Prostate gland (tissue), 2 donors: ENCODE measurements around the gene AAR2. TPM values are rescaled to one million over a fixed set of nuclear protein-coding genes. Genes with fewer than 3 reads are reported as not detected.
A peak's percentile ranks its signal among the peaks of the same experiment; 100 is the strongest.

Experiments
- DNase-seq: peaks from one replicate; pipeline ENCODE4 v3.0.0-alpha.2; 2019; ENCODE audit warnings: low spot score
- H3K27ac ChIP-seq, 2 donors: fragments of 200-600 bp; sonication (generic); 2 replicates each; pipeline ENCODE4 v1.5.1; 2017 to 2019
- H3K27me3 ChIP-seq: fragments of 200-600 bp; sonication (generic); replicated peaks from 2 replicates; pipeline ENCODE4 v1.5.1; 2019; ENCODE audit not compliant: insufficient read depth
- H3K36me3 ChIP-seq, 2 donors: fragments of 200-600 bp; sonication (generic); 1 replicate in 1 of 2; 2 replicates in 1 of 2; pipeline versions ENCODE4 v1.5.1 to v1.8.1; 2017 to 2019
- H3K4me1 ChIP-seq: fragments of 200-600 bp; sonication (generic); replicated peaks from 2 replicates; pipeline ENCODE4 v1.5.1; 2019
- H3K4me3 ChIP-seq, 2 donors: fragments of 200-600 bp; sonication (generic); 2 replicates each; pipeline ENCODE4 v1.5.1; 2017 to 2019
- H3K9me3 ChIP-seq: fragments of 200-600 bp; sonication (generic); 2 replicates; pipeline ENCODE4 v1.5.1; 2017
- POLR2A ChIP-seq: fragments of 450-650 bp; IDR thresholded peaks from one replicate; pipeline ENCODE4 v1.6.1; 2016; ENCODE audit warnings: antibody characterized with exemption, mild to moderate bottlenecking
- POLR2AphosphoS5 ChIP-seq: sonication (generic); formaldehyde crosslinking; IDR thresholded peaks from one replicate; pipeline ENCODE4 v1.6.1; 2017; ENCODE audit warnings: antibody characterized with exemption
- WGBS: methylation state at CpG from one replicate; pipeline ENCODE4 v1.1.5; 2018; 5-methylcytosine and 5-hydroxymethylcytosine counted together
- intact Hi-C: fragments of 100-400 bp; cut with DNase I; formaldehyde crosslinking; loops from one replicate; pipeline ENCODE4 v1.14.2; 2022
- total RNA-seq, 2 donors: library from RNA; depleted of rRNA; stranded (reverse); fragments of >200 nt; gene quantifications; one replicate each; pipeline ENCODE4 v1.1.0, GENCODE V29; 2016
- TF ChIP-seq, protein P1 (sequence below), 4 experiments: fragments of 200-600 bp in 2 of 4; fragments of 450-650 bp in 2 of 4; sonication (generic) in 2 of 4; IDR thresholded peaks; 1 replicate in 3 of 4; 2 replicates in 1 of 4; pipeline ENCODE4 v1.5.1; 2016 to 2019; ENCODE audit warnings: antibody characterized with exemption in 4 of 4, mild to moderate bottlenecking in 2 of 4, moderate library complexity in 2 of 4

AAR2 gene
- total RNA-seq, 2 donors from 2014 or later, result 34.7 to 44.6 TPM

DNA sequence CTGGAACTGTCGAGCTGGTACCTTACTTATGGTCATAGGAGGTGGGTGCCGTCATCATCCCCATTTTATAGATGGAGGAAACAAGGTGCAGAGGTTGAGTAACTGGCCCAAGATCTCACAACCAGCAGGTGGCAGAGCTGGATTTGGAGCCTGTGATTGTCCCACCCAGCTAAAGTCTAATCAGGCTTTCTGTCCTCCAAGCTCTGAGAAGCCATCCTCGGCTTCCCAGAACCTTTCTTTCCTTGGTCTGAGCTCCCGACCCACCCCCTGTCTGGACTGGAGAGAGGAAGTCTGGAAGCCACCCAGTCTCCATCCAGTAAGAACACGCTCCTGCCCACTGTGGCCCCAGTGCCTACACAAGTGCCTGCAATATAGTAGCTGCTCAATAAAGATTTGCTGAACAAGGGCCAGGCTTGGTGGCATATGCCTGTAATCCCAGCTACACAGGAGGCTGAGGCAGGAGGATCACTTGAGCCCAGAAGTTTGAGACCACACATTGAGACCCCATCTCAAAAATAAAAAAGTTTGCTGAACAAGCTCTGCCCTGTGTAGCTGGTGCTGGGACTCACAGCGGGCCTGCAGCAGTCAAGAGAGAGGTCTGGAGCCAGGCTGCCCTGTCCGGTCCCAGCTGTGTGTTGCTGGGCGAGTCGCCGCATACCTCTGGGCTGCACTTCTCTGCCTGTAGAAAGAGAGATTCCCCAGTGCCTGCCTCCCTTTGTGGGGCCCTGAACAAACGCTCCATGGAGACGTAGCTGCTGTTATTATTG is 37.3 kb downstream of the AAR2 start:
- no peaks in the 10 kb centered on the region for H3K9me3 ChIP-seq
- H3K27ac ChIP-seq, result no peak overlapping the region
- no peaks in the 10 kb centered on the region for H3K4me1 ChIP-seq
- no peak for DNase-seq
- TF ChIP-seq POLR2AphosphoS5, result no peak
- TF ChIP-seq, protein P1, sequence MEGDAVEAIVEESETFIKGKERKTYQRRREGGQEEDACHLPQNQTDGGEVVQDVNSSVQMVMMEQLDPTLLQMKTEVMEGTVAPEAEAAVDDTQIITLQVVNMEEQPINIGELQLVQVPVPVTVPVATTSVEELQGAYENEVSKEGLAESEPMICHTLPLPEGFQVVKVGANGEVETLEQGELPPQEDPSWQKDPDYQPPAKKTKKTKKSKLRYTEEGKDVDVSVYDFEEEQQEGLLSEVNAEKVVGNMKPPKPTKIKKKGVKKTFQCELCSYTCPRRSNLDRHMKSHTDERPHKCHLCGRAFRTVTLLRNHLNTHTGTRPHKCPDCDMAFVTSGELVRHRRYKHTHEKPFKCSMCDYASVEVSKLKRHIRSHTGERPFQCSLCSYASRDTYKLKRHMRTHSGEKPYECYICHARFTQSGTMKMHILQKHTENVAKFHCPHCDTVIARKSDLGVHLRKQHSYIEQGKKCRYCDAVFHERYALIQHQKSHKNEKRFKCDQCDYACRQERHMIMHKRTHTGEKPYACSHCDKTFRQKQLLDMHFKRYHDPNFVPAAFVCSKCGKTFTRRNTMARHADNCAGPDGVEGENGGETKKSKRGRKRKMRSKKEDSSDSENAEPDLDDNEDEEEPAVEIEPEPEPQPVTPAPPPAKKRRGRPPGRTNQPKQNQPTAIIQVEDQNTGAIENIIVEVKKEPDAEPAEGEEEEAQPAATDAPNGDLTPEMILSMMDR (IDR thresholded peaks at IDR 0.05), result peak in 1 of 4 experiments; percentile 12
- TF ChIP-seq POLR2A, result no peak
- no peak overlapping the region for H3K4me3 ChIP-seq
- no peaks in the 10 kb centered on the region for H3K36me3 ChIP-seq
- no peaks in the 10 kb centered on the region for H3K27me3 ChIP-seq
- 64% methylated on average over 12 of the region's 12 CpGs for WGBS
- intact Hi-C loops, result loop anchor here (10.0 kb wide), 1 partner anchor 161 kb away; no protein-coding TSS in a partner anchor

DNA sequence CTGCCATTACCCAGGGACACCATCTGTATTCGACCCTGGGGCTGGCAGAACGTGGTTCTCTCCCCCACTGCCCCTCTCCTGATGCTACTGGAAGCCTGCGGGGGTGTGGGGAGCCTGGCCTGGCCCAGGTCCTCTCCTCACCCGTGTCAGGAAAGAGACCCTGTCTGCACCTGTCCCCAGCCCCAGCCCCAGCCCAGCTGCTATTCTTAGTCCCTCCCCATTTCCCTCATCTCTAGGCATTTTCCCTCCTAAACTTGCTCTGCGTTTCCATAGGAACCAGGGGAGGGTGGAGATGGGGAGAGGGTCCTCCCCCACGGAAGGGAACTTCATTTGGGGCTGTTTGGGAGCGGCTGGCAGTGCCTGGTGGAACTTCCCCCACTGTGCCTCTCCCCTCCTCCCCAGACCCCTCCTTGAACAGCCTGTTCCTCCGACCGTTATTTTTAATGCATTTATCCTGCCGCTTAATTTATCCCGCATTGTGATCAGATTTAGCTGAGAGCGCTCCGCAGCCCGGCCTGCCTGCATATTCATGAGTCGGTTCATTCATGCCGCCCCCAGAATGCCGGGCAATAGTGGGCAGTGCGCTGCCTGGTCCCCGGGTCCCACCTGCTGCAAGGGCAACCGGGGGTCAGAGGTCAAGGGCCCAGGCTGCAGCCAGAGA is 38.0 kb downstream of the AAR2 start:
- Histone ChIP-seq H3K4me1 (no peaks in the 10 kb centered on the region), H3K4me3 (no peak overlapping the region), H3K27ac (no peak overlapping the region), H3K9me3 (no peaks in the 10 kb centered on the region), H3K27me3 (no peaks in the 10 kb centered on the region), H3K36me3 (no peaks in the 10 kb centered on the region)
- DNase-seq, result no peak
- TF ChIP-seq, protein P1 (IDR thresholded peaks at IDR 0.05), result no peak
- TF ChIP-seq POLR2AphosphoS5 (no peak), POLR2A (no peak)
- intact Hi-C loops, result loop anchor here (10.0 kb wide), 1 partner anchor 160 kb away; no protein-coding TSS in a partner anchor
- WGBS, result 37% methylated on average over 20 of the region's 20 CpGs

DNA sequence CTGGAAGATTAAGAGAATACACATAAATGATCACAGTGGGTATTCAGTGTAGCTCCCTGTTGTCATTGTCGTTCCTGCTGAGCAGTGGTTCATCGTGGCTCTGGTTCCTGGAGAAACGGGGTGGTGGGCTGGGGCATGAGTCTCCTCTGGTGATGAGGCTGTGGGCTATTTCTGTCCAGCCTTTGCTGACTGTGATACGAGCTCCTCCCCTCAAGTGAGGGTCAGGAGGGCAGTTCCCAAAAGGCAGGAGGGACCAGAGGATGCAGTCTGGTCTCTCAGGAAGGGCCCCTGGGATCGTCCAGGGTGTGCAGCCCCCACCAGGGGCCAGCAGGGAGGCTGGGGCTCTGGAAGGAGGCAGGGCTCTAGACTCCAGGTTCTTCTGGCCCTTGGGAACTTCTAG is 38.7 kb downstream of the AAR2 start:
- DNase-seq, result no peak

DNA sequence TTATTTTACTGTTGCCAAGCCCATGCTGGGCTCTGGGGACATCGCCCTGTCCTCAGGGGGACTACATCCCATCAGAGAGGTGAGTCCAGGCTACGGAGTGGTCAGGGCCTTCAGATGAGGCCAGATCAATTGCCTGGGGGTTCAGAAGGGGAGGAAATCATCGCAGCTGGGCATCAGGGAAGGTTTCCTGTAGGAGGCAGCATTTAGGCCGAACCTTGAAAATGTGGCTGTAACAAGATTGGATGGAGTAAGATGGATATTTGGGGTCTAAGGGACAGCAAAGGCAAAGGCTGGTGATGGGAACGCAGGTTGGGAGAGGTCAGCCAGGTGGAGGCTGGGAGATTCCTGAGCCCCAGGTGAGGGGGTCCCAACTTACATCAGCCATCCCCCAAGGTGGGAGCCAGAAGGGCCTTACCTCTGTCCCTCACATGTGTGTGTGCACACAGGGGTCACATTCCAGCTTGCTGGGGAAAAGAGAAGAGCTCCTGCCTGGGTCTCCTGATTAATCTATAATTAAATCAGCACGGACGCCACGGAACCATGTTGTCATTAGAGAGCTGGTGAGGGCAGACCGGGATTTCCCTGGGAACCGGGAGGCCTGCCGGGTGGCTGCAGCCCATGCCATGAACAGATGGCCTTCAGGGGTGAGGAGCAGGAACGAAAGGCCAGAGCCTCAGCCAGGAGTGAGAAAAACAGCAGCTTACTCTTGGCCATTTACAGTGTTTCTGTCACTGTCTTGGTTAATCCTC is 39.3 kb downstream of the AAR2 start:
- WGBS, result 82% methylated on average over 12 of the region's 12 CpGs
- intact Hi-C loops, result loop anchor here (10.0 kb wide), 1 partner anchor 159 kb away; no protein-coding TSS in a partner anchor
- no peaks in the 10 kb centered on the region for H3K27me3 ChIP-seq
- H3K36me3 ChIP-seq, result no peaks in the 10 kb centered on the region
- no peak for TF ChIP-seq POLR2AphosphoS5
- TF ChIP-seq, protein P1 (IDR thresholded peaks at IDR 0.05), result no peak
- no peak for TF ChIP-seq POLR2A
- H3K4me1 ChIP-seq, result no peaks in the 10 kb centered on the region
- DNase-seq, result no peak
- H3K4me3 ChIP-seq, result no peak overlapping the region
- H3K9me3 ChIP-seq, result no peaks in the 10 kb centered on the region
- no peak overlapping the region for H3K27ac ChIP-seq

More for the DNA sequence above, 38.7 kb downstream of the AAR2 start:
- Histone ChIP-seq H3K9me3 (no peaks in the 10 kb centered on the region), H3K4me3 (no peak overlapping the region), H3K36me3 (no peaks in the 10 kb centered on the region), H3K4me1 (no peaks in the 10 kb centered on the region), H3K27me3 (no peaks in the 10 kb centered on the region), H3K27ac (no peak overlapping the region)
- WGBS, result 82% methylated on average over 5 of the region's 5 CpGs
- intact Hi-C loops, result loop anchor here (10.0 kb wide), 1 partner anchor 160 kb away; no protein-coding TSS in a partner anchor
- no peak for TF ChIP-seq POLR2A
- TF ChIP-seq, protein P1 (IDR thresholded peaks at IDR 0.05), result no peak
- no peak for TF ChIP-seq POLR2AphosphoS5
